GM12865 (cell line): Measurements from ENCODE around the gene RAB4A.

Experiments
- DNase-seq: peaks from one replicate; pipeline ENCODE4 v3.0.0; 2010; ENCODE audit warnings: low read depth
- H3K4me3 ChIP-seq: 2 replicates; pipeline ENCODE4 v1.5.1; 2011; ENCODE audit warnings: mild to moderate bottlenecking, low read depth, low read length, control low read depth
- TF ChIP-seq, protein P1 (sequence below): IDR thresholded peaks from 2 replicates; pipeline ENCODE4 v1.5.1; 2011; ENCODE audit warnings: low read length, control low read depth, low read depth, inconsistent platforms; ENCODE audit not compliant: insufficient read depth; ENCODE audit errors: missing control alignments

The RAB4A gene

DNA sequence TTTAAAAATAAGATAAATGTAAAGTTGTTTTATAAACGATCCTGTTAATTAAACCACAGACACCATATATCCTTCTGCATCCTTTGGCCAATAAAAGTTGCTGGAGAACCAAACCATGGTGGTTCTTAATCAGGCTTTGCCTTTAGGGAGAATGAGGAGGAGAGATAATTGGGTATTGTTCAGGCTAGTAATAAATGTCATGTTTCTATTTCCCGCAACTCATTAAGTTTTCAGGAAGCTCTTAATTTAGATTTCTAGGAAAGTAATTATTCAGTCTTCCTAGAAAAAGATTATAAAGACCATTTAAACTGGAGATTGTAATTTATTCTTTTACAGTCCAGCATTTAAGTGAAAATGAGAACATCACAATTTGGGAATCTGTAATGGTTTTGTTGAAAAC lies 34.5 kb downstream of the RAB4A start:
- no peak overlapping the region for H3K4me3 ChIP-seq
- TF ChIP-seq, protein P1, sequence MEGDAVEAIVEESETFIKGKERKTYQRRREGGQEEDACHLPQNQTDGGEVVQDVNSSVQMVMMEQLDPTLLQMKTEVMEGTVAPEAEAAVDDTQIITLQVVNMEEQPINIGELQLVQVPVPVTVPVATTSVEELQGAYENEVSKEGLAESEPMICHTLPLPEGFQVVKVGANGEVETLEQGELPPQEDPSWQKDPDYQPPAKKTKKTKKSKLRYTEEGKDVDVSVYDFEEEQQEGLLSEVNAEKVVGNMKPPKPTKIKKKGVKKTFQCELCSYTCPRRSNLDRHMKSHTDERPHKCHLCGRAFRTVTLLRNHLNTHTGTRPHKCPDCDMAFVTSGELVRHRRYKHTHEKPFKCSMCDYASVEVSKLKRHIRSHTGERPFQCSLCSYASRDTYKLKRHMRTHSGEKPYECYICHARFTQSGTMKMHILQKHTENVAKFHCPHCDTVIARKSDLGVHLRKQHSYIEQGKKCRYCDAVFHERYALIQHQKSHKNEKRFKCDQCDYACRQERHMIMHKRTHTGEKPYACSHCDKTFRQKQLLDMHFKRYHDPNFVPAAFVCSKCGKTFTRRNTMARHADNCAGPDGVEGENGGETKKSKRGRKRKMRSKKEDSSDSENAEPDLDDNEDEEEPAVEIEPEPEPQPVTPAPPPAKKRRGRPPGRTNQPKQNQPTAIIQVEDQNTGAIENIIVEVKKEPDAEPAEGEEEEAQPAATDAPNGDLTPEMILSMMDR: no peak
- DNase-seq: no peak

DNA sequence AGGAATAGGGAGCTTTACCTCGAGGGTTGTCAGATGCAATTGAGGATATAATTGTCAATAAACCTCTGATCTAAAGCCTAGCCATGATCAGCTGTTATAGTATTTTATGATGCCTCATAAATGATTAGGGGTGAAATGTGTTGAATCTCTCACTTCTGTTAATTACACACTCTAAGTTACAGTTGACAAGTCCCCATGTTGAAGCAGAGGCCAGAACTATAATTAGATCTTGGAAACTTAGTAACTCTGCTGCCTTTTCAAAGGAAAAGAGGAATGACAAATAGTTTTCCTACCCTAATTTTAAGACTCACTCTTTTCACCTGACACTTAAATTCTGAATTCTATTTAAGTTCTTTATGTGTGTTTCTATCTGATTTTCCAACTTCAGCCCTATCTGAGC lies 38.2 kb downstream of the RAB4A start:
- no peak overlapping the region for H3K4me3 ChIP-seq
- TF ChIP-seq, protein P1: no peak
- no peak for DNase-seq

DNA sequence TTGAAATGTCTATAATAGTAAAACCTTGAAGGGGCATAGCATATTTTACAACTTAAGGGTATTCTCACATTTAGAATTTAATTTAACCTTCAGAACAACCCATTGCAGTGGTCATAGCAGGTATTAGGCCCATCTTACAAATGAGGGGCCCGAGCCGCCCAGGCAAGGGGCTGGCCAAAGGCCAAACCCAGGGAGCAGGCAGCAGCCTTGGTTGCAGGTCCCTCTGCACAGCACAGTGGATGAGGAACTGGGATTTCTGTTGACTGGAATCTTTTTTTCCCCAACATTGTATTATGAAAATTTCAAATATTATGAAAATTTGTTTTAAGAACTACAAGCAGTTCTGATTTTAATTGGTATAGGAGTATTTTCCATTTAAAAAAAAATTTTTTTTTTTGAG lies 38.8 kb downstream of the RAB4A start:
- TF ChIP-seq, protein P1: no peak
- DNase-seq: no peak

DNA sequence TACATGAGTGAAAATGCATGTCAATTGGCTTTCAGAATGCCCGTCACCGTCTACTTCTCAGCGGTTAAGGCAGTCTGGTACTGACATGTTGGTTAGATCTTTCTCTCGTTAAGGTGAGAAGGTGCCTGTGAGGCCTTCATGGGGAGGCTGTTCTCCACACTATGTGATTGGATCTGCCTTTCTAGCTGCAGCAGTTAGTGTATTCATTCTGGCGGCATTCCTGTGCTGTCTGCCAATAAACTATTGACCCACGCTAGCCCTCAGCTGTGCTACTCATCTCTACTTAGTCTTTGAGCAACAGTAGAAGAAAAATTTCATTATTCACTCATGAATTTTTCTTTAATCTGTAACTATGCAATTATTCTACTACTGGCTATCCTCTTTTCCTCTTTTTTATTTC lies 39.9 kb downstream of the RAB4A start:
- TF ChIP-seq, protein P1: no peak
- H3K4me3 ChIP-seq: no peak overlapping the region
- DNase-seq: no peak

More for the DNA sequence above, 38.8 kb downstream of the RAB4A start:
- H3K4me3 ChIP-seq: no peak overlapping the region

DNA sequence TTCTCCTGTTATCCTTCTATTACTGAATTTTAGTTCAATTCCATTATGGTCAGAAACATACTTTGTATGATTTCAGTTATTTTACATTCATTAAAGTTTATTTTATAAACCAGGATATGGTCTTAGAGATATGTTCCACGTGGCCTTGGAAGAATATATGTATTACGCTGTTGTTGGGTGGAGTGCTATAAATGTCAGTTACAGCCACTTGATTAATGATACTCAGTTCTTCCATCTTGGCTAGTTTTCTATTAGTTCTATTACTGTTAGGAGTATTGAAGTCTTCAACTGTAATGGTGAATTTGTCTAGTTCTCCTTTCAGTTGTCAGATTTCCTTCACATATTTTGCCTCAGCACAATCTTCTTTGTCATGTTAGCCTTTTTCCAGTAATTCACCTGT lies 45.3 kb downstream of the RAB4A start:
- no peak for DNase-seq
- TF ChIP-seq, protein P1: no peak
- no peak overlapping the region for H3K4me3 ChIP-seq

DNA sequence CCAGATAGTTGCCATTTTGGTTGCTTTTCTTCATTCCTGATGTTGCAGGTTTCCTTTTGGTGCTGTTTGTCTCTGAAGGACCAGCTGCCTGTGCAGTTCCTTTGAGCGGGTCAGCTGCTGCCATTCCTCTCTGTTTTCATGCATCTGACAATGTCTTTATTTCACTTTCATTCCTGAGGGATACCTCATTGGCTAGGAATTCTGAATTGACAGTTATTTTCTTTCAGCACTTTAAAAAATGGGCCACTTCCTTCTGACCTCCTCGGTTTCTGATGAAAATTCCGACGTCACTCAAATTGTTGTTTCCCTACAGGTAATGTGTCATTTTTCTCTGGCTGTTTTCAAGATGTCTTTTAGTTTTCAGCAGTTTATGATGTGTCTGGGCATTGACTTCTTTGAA lies 47.1 kb downstream of the RAB4A start:
- DNase-seq: no peak
- no peak overlapping the region for H3K4me3 ChIP-seq
- TF ChIP-seq, protein P1: no peak

DNA sequence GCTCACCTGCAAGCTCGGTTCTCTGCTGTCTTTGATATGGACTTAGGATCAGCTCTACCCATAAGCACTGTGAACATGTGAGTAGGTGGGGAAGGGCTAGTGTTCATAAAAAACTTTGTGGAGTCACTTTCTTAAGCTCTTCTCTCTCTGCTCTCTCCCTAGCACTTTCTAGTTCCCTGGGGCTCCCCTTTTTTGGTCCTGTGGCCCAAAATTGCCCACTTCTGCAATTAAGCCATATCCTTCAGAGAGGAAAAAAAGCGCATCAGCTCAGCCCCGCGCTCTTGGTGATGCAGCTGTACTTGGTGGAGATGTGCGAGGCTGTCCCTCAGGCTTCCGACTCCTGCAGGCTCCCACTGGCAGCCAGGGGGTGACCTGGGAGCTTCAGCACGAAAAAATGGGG lies 48.6 kb downstream of the RAB4A start:
- TF ChIP-seq, protein P1: no peak
- H3K4me3 ChIP-seq: no peak overlapping the region
- DNase-seq: no peak
